OCI-LY1 (cell line): ENCODE measurements around the gene SLCO4A1.

Source experiments
- CTCF ChIP-seq: fragments of 200-600 bp; sonication (generic), shearing (Covaris generic); IDR thresholded peaks from 2 replicates; pipeline ENCODE4 v1.5.1; 2017; ENCODE audit warnings: mild to moderate bottlenecking, antibody characterized with exemption, low read length, moderate library complexity, mixed read lengths
- EZH2 ChIP-seq: fragments of 200-600 bp; sonication (generic), shearing (Covaris generic); IDR thresholded peaks from 2 replicates; pipeline ENCODE4 v1.8.0; 2017; ENCODE audit warnings: borderline replicate concordance, mixed run types, mild to moderate bottlenecking, antibody characterized with exemption, low read length, moderate library complexity, mixed read lengths

DNA sequence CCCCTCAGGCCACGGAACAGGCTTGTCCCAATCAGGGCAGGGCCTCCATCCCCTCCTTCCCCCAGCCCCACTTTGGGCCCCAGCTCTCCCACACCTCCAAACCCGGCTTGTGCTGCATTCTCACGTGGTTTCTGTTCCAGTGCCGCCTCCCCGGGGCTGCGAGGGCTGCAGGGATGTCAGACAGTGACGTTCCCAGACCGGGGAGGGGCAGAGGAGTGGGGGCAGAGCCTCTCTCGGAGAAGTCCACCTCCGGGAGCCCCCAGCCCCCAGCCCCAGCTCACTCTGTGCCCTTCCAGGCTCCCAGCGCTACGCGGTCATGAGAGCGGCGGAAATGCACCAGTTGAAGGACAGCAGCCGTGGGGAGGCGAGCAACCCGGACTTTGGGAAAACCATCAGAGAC lies 18.5 kb downstream of the SLCO4A1 start:
- TF ChIP-seq CTCF (no peak), EZH2 (no peak)
